ENCODE results near the gene PEAK3.

PEAK3 gene

GRCh38 chr19:2269244-2270156 is 12.5 kb downstream of the PEAK3 start:
- DNase-seq: peak; percentile 92

GRCh38 chr19:2268861-2269243 is 13.1 kb downstream of the PEAK3 start:
- no peak for DNase-seq

DNA sequence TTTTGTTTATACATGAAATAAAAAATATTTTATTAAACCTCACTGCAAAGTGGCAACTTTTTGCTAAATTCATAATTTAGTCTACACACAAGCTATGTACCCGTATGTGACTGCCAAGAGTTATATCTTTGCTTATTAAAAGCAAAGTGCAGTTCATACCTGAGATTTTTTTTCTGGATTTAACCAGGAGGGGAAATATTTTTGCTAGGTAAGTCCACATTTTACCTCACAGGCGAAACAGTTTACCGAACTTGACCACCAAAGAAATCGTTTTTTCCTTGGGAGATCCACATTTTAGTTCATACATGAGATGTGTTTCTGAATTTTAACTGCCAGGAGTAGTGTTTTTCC is 13.5 kb downstream of the PEAK3 start:
- no peak for DNase-seq

DNA sequence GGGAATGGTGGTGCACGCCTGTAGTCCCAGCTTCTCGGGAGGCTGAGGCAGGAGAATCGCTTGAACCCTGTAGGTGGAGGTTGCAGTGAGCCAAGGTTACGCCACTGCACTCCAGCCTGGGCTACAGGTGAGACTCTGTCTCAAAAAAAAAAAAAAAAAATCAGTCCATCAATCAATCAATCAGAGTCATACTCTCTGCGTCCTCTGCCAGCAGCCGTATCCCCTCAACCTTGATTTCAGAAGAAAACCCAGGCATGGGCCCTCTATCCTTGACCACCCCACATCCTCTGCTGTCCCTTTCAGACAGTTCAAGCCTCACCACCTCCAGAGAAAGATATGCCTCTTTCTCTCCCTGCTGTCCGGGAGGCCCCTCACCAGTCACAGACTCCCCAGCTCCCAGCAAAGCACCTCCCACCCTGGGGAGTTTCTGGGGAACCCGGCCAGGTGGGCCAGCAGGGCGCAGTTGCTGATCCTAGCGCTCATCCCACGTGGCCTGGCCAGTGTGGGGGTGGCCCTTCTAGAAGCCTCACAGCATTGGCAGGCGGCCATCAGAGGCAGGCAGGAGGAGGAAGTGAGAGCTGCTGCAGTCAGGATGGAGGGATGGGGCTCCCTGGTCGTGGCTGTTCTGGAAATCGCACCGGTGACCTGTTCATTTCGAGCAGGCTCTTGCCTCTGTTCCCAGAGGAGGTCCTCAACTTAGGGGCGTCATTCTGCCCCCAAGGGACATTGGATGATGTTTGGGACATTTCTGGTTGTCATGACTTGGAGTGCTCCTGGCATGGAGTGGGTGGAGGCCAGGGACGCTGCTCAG is 15.6 kb downstream of the PEAK3 start:
- no peak for DNase-seq

DNA sequence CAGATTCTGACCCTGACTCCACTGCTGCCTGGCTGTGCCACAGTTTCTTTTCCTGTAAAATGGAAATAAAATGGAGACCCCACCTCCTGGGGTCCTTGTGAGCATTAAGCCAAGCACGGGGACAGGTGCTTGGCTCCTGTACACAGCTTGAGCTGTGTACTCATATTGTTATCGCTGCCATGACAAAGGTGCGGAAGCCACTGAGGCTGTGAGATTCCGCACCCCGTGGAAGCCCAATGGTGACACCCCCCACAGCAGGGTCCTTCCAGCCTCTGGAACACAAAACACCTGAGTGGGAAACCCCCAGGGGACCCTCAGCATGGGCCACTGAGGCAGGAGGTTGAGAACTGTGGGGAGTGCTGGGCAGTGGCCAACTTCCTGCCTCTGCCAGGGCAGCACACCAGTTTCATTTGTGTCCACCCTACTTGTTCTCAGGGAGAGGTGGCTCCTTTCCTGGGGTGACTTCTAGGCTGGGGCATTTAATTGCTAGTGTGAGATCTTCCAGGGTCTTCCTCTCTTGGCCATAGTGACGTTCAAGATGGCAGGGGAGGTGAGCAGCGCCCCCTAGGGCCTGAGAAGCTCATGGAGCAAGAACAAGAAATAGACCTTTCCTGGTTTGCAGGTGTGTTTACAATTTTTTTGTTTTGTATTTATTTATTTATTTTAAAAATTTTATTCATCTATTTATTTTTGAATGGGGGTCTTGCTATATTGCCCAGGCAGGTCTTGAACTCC is 20.4 kb downstream of the PEAK3 start:
- no peak for DNase-seq

GRCh38 chr19:2260341-2260805 is 21.6 kb downstream of the PEAK3 start:
- no peak for DNase-seq

DNA sequence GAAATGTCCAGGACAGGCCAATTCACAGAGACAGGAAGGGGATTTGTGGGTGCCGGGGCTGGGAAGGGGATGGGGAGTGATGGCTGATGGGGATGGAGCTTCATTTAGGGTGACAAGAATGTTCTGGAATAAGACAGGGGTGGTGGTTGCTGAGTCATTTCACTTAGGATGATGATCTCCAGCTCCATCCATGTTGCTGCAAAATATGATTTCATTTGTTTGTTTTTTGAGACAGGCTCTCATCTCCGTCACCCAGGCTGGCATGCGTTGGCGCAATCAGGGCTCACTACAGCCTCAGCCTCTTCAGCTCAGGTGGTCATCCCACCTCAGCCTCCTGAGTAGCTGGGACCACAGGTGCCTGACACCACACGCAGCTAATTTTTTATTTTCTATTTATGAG is 22.6 kb downstream of the PEAK3 start:
- no peak for DNase-seq

DNA sequence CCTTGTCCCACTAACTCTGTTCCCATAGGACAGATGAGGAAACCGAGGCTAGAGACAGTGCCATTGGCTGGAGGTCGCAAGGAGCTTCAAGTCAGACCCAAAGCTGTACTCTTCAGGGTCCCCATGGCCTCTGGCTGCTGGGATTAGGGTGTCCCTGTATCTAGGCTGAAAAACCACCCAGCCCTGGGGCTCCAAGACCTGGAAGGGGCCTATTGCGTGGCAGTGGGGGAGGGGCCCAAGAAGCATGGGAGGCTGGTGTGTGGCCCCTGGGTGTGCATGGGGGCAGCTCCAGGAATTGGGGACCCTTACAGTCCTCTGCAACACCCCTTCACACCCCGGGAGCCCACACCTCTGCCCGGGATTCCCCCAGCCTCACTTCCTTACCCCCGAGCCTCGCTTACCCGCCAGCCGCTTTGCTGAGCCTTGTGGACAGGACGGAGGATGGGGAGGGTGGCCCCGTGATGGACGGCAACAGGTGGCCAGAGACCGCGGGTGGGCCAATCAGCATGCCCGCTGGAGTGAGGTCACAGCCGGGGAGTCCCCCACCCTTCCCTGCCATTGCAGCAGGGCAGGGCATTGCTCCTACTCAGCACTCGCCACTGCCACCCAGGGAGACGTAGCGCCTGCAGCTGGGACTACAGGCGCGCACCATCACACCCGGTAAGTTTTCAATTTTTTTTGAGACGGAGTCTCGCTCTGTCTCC is 25.8 kb downstream of the PEAK3 start, which contains the start of gene JSRP1:
Gene JSRP1, minus strand, starts transcription at position 436 of the 704 bp plus-strand sequence. CDS start 1,103 bp downstream, outside the sequence.
- no peak for DNase-seq

DNA sequence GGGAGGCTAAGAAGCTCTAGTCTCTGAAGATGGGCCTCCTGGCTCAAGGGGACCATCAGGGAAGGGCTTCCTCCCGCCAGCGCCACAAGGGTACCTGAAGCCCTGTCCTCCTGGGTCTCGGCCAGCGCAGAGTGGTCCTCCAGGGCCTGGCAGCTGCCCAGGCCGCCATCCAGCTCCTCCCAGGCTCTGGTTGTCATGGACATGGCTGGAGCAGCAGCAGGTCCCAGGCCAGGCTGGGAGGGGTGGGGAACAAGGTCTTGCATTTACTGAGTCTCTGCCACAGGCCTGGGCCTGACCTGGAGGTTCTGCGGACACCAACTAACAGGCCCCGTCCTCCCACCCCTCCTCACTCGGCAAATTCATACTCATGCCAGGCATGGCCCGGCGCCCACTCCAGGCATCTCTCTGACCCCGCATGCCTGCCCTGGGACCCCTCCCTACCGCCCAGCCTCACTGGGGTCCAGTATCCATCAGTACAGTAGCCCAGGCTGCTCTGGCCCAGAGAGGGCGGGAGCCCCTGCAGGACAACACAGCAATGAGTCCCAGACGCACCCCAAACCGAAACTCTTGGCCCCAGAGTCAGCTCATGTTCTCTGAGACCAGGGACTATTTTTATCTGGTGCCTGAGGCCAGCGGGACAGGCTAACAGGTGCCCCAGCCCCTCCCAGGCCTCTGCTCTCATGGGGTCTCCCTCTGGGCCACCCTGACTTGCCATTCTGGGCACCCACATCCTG is 26.7 kb downstream of the PEAK3 start:
- no peak for DNase-seq

DNA sequence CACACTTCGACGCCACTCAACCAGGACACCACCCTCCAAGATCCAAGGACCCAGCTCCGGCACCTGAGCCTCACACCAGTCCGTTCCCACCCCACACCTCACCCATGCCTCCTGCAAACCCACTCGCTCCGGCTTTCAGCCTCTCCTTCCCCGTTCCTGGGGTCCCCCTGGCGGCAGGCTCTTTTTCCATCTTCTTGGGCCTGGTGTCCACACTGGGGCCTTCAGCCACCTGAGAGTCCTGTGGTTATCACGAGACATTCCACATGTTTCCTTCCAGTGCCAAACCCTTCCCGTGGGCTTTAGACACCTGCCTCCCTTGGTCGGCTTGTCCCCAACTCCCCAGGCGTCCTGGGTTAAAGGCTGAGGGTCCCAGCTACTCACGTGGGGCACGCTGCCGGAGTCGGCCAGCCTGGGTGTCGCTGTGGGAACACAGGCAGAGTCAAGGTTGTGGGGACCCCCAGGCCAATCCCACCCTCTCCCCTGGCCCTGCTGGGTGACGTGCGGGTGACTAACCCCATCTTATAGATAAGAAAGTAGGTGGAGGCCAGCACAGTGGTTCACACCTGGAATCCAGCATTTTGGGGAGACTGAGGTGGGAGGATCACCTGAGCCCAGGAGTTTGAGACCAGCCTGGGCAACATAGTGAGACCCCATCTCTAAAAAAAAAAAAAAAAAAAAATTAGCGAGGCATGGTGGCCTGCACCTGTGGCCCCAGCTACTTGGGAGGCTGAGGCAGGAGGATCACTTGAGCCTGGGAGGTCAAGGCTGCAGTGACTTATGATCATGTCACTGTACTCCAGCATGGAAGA is 27.7 kb downstream of the PEAK3 start:
- DNase-seq: no peak

DNA sequence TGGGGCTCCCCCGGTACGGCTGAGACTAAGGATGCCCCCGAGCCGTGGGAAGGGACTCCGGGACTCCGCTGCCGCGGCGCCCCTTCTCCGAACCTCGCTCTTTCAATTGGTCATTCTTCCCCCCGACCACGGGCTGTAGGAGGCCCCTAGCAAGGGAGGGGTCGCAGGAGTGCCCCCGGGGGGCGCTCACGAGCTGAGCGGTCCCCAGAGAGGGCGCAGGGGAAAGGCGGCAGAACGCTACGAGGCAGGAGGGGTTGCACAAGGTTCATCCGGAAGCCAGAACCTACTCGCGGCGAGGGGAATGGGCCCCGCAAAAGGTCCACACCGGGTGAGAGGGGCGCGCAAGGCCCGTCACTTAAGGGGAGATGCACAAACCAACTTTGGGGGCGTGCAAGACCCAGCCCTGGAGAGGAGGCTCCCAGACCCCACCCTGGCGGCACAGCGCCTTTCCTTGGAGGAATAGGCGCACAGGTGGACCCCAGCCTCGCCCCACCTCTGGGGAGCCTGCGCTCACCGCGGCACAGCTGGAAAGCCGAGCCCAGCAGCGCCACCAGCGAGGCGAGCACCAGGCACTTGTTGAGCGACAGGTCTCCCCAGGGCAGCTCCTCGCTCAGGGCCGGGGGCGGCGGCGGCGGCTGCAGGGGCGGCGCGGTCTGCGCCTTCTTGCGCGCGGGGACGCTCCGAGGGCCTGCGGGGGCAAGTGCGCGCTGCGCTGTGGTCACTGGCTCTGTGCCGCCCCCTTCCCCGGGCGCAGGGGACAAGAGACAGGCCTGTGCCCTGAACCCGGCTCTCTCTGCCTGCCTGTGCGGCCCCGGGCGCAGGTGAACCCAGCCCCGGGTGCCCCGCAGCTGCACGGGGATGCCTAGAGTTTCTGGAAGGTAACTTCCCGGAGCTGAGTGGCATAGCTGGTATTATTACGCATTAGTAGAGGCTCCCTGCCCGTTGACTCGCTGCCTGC is 28.6 kb downstream of the PEAK3 start:
- no peak for DNase-seq

GRCh38 chr19:2252797-2253105 is 29.2 kb downstream of the PEAK3 start:
- no peak for DNase-seq

DNA sequence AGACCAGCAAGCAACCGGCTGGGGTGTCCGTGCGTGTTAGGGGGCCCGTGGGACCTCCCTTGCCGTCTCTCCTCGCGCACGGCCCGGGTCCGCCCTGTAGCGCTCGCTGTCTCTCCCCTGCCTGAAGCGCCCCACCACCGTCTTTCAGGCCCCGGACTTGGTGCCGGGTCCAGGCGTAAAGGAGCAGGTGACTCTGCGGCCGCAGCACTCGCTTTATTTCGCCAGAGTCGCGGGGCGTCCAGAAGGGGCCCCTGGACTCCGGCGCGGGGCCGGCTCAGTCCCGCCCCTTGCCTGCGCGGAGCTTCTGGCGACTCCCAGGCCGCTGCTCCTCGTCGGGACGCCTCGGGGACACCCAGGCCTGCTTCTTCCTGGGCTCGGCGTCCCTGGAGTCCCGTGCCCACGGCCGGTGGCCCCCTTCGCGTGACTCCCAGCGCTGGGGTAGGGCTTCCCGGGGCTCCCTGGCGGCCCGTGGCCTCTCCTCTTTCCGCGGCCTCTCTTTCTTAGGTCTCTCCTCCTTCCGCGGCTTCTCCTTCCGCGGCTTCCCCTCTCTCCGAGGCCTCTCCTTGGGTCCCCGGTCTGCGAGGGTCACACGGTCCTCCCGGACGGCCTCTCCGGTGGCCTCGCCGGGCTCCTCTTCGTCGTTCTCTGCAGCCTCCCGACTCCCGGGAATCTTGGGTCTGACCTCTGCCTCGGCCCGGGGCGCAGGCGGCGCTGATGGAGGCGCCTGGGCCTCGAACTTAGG is 29.7 kb downstream of the PEAK3 start:
- DNase-seq: no peak

GRCh38 chr19:2251106-2252054 is 30.6 kb downstream of the PEAK3 start:
- no peak for DNase-seq

GRCh38 chr19:2250766-2251105 is 31.2 kb downstream of the PEAK3 start:
- no peak for DNase-seq

GRCh38 chr19:2249880-2250765 is 31.9 kb downstream of the PEAK3 start:
- no peak for DNase-seq
